ENCODE data around the gene STX19.

DNA sequence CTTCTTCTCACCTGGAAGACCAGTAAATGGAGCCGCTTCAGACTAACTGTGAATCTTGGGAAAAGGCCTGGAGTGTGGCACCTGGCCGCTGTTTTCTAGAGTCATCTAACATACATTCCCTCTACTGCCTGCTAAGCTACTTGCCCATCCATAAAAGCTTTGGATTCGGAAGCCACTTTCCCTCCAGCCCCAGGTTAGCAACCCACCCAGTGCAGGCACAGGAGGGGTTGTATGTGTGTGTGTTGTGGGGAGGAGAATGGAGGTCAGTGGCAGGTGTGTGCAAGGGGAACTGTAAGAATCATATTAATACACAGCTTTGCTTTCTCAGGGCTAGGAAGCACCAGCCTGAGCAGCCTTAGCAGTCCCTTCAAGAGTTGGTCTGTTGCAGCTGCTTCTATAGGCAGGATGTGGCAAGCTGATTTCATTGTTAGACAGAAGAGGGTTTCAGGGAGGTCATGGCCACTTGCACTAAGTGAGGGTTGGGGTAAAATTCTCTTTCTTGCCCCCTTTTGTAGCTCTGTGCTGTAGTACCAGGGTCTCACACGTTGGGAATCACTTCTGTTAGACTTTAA lies 43.4 kb upstream of the STX19 start:
- TF ChIP-seq POLR2A (IDR thresholded peaks at IDR 0.05) = no peak
- TF ChIP-seq, protein P1, sequence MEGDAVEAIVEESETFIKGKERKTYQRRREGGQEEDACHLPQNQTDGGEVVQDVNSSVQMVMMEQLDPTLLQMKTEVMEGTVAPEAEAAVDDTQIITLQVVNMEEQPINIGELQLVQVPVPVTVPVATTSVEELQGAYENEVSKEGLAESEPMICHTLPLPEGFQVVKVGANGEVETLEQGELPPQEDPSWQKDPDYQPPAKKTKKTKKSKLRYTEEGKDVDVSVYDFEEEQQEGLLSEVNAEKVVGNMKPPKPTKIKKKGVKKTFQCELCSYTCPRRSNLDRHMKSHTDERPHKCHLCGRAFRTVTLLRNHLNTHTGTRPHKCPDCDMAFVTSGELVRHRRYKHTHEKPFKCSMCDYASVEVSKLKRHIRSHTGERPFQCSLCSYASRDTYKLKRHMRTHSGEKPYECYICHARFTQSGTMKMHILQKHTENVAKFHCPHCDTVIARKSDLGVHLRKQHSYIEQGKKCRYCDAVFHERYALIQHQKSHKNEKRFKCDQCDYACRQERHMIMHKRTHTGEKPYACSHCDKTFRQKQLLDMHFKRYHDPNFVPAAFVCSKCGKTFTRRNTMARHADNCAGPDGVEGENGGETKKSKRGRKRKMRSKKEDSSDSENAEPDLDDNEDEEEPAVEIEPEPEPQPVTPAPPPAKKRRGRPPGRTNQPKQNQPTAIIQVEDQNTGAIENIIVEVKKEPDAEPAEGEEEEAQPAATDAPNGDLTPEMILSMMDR (IDR thresholded peaks at IDR 0.05) = no peak
- TF ChIP-seq EP300 (IDR thresholded peaks at IDR 0.05) = no peak

Measured in tibial nerve (tissue), 4 donors.